GM20431 (cell line): Measurements from ENCODE around the gene GDF3.
"Not testable (repeated sequence)": the region's sequence is repeated elsewhere in the genome, so short reads cannot be mapped to it uniquely, and the experiment has no call there.

Source experiments
- in situ Hi-C: fragments of 300-500 bp; cut with MseI, MboI; formaldehyde crosslinking; loops from one replicate; pipeline ENCODE4 v1.15.0; 2020; ENCODE audit warnings: low sequenced_read_pairs; ENCODE audit not compliant: unreplicated experiment

GDF3 gene

GRCh38 chr12:7675455-7675854, 20.1 kb downstream of the GDF3 start:
- in situ Hi-C loops = loop anchor here (10.0 kb wide), 1 partner anchor 129 kb away; no protein-coding TSS in a partner anchor

- in situ Hi-C loops = no loop called here
Measured at GRCh38 chr12:7668171-7668570, 27.4 kb downstream of the GDF3 start.

GRCh38 chr12:7667125-7667524, 28.4 kb downstream of the GDF3 start:
- in situ Hi-C loops = no loop called here

DNA sequence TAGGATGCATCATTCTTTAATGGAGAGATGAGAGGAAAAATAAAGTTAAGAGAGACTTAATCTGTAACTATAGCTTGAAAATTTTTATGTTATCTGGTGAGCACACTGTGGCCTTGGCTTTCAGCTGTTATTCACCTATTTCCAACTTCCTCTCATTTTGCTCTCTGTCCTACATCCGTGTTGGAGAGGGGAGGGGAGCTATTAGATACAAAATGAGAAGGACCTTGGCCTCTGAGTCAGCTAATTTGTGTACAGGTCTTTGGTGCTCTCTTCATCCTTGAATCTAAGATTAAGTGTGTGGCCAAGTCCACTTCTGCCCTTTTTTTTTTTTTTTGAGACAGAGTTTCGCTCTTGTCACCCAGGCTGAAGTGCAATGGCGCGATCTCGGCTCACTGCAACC, 29.0 kb downstream of the GDF3 start:
- in situ Hi-C loops = no loop called here

DNA sequence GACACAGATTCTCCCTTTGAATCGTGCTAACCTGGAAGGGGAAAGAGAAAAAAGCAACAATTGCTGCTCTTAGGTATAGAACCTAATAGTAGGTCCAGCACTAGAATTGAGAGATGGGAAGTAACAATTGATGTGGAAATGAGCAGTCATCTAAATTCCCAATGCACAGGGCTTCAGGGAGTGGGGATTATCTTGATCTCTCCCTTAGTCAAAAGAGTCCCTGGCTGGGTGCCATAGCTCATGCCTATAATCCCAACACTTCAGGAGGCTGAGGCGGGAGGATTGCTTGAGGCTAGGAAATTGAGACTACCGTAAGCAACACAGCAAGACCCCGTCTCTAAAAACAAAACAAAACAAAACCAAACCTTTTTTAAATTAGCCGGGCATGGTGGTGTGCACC, 33.8 kb downstream of the GDF3 start:
- in situ Hi-C loops = no loop called here

DNA sequence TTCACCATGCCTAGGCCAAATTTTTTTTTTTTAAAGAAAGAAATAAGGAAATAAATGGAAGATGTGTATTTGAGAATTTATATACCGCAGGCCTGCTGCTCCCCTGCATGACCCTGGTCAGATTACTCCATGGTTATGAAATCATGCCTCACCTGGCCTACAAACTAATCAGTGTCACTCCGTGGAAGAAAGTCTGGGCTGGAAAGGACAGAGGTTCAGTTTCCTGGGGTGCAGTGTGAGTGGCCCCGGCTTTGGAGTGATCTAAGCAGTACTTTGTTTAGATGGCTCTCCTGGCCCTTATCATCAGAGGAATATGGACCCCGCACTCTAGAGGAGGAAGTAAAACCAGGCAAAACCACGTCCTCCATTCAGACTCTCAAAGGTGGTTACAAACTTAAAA, 39.5 kb downstream of the GDF3 start:
- in situ Hi-C loops = no loop called here

DNA sequence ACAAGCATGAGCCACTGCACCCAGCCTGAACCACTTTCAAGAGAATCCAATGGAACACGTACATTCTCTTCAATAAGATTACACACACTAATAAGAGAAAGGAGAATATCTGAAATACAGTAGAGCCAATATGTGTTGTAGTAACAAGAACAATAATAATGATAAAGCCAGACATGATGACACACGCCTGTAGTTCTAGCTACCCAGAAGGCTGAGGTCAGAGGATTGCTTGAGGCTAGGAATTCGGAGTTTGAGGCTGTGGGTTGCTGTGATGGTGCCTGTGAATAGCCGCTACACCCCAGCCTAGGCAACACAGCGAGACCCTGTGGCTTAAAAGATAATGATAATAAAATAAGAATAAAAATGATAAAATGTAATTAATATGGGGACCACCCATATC, 45.5 kb downstream of the GDF3 start:
- in situ Hi-C loops = no loop called here

DNA sequence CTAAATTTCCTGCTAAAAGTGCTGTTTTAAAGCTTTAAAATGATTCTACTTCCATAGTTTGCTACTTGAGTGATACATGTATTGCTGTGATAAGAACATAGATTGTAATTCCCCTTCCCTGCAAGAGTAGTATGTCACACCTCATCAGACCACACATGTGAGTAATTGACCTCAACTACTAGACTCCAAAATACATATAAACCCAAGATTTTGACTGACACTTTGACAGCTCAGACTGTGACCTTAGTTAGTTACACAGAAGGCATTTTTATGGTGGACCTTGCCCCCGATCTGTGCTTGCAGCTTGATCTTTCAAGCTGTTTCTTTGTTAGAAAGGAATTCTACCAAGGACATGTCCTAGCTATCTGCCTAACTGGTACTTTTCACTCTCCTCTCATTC, 48.5 kb downstream of the GDF3 start:
- in situ Hi-C loops = no loop called here

- in situ Hi-C loops = no loop called here
Measured at GRCh38 chr12:7646178-7646475, 49.4 kb downstream of the GDF3 start.

- in situ Hi-C loops = no loop called here
Measured at GRCh38 chr12:7645395-7646177, 50.0 kb downstream of the GDF3 start.

DNA sequence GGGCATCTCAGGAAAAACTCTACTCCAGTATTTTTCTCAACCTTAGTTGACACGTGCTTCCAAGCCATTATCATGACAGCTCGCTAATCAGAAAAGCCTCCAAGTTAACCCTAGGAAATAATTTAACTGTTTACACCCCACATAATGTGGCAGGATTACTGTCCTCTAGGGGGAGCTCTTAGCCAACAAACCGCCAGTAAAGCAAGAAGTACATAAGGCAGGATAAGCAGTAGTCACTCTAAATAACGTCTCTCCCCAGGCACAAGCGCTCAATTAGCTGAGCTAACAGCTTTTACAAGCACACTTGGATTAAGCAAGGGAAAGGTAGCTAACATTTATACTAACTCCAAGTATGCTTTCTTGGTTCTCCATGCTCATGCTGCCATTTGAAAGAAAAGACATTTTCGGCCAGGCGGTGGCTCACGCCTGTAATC, 52.7 kb downstream of the GDF3 start:
- in situ Hi-C loops = no loop called here

- in situ Hi-C loops = no loop called here
Measured at GRCh38 chr12:7642287-7642686, 53.3 kb downstream of the GDF3 start.

- in situ Hi-C loops = not testable (repeated sequence)
Measured at GRCh38 chr12:7640123-7640995, 55.2 kb downstream of the GDF3 start.
